Stimulated activated CD8-positive, alpha-beta memory T cell treated with anti-CD3 and anti-CD28 coated beads, Interleukin-2, amount 100 ng/mL, for 1 hour (primary cell): ENCODE data around the gene OSBPL6.
"Not testable (repeated sequence)": the region's sequence is repeated elsewhere in the genome, so short reads cannot be mapped to it uniquely, and the experiment has no call there.

Experiments used
- DNase-seq, 2 donors: peaks; one replicate each; pipeline ENCODE4 v3.0.0-alpha.2; 2020; ENCODE audit warnings: low read depth in 2 of 2

Gene OSBPL6

GRCh38 chr2:178401994-178402437 is 207.7 kb downstream of the OSBPL6 start:
- DNase-seq: no peak

GRCh38 chr2:178403671-178404306 is 209.5 kb downstream of the OSBPL6 start:
- DNase-seq: no peak

GRCh38 chr2:178404368-178404767 is 210.1 kb downstream of the OSBPL6 start:
- DNase-seq: no peak

- no peak for DNase-seq
These were observed 214.9 kb downstream of the OSBPL6 start for GRCh38 chr2:178409261-178409660.

GRCh38 chr2:178412047-178412446 is 217.7 kb downstream of the OSBPL6 start:
- DNase-seq: no peak

- DNase-seq: not testable (repeated sequence)
These were observed 218.1 kb downstream of the OSBPL6 start for GRCh38 chr2:178412453-178412852.

- DNase-seq: peak; percentile 50 to 53
These were observed 219.4 kb downstream of the OSBPL6 start for GRCh38 chr2:178413472-178414265.

- peak; percentile 53 to 59 for DNase-seq
These were observed 220.2 kb downstream of the OSBPL6 start for GRCh38 chr2:178414266-178415247.

- no peak for DNase-seq
These were observed 221.7 kb downstream of the OSBPL6 start for GRCh38 chr2:178415979-178416378.

- no peak for DNase-seq
These were observed 223.6 kb downstream of the OSBPL6 start for GRCh38 chr2:178417916-178418315.

GRCh38 chr2:178418426-178418825 is 224.1 kb downstream of the OSBPL6 start:
- no peak for DNase-seq

GRCh38 chr2:178419123-178419522 is 224.8 kb downstream of the OSBPL6 start:
- DNase-seq: no peak

GRCh38 chr2:178420463-178420999 is 226.2 kb downstream of the OSBPL6 start:
- DNase-seq: no peak

- no peak for DNase-seq
These were observed 227.8 kb downstream of the OSBPL6 start for GRCh38 chr2:178422097-178422496.

- not testable (repeated sequence) for DNase-seq
These were observed 229.4 kb downstream of the OSBPL6 start for GRCh38 chr2:178423746-178424145.

GRCh38 chr2:178425255-178425827 is 231.0 kb downstream of the OSBPL6 start:
- no peak for DNase-seq

GRCh38 chr2:178426388-178426787 is 232.1 kb downstream of the OSBPL6 start:
- no peak for DNase-seq

- no peak for DNase-seq
These were observed 233.1 kb downstream of the OSBPL6 start for GRCh38 chr2:178427458-178427857.

GRCh38 chr2:178428396-178428806 is 234.1 kb downstream of the OSBPL6 start:
- no peak for DNase-seq

- no peak for DNase-seq
These were observed 235.0 kb downstream of the OSBPL6 start for GRCh38 chr2:178429336-178429735.

- no peak for DNase-seq
These were observed 242.3 kb downstream of the OSBPL6 start for GRCh38 chr2:178436662-178437061.
